Vagina (tissue), 2 donors: Measurements from ENCODE around the gene RFX1. TPM values are rescaled to one million over a fixed set of nuclear protein-coding genes. Genes with fewer than 3 reads are reported as not detected.

Experiments
- DNase-seq, 2 donors: peaks; one replicate each; pipeline ENCODE4 v3.0.0-alpha.2; 2017; ENCODE audit errors: extremely low spot score in 2 of 2
- H3K27ac ChIP-seq: fragments of 200-600 bp; sonication (generic); one replicate; pipeline ENCODE4 v1.5.1; 2019
- H3K27me3 ChIP-seq: fragments of 200-600 bp; sonication (generic); one replicate; pipeline ENCODE4 v1.5.1; 2019
- H3K36me3 ChIP-seq, 2 donors: fragments of 200-600 bp; sonication (generic); one replicate each; pipeline ENCODE4 v1.5.1; 2017 to 2019
- H3K4me1 ChIP-seq: fragments of 200-600 bp; sonication (generic); one replicate; pipeline ENCODE4 v1.5.1; 2019
- H3K4me3 ChIP-seq, 2 donors: fragments of 200-600 bp; sonication (generic); 1 replicate in 1 of 2; 2 replicates in 1 of 2; pipeline ENCODE4 v1.5.1; 2016 to 2019
- H3K9me3 ChIP-seq: fragments of 200-600 bp; sonication (generic); one replicate; pipeline ENCODE4 v1.5.1; 2019
- POLR2A ChIP-seq, 2 donors: fragments of 450-650 bp; IDR thresholded peaks; one replicate each; pipeline ENCODE4 v1.6.1; 2017; ENCODE audit warnings: antibody characterized with exemption in 2 of 2, mild to moderate bottlenecking in 2 of 2, moderate library complexity in 2 of 2
- POLR2AphosphoS5 ChIP-seq, 2 donors: sonication (generic); formaldehyde crosslinking; IDR thresholded peaks; one replicate each; pipeline ENCODE4 v1.9.0; 2017; ENCODE audit warnings: antibody characterized with exemption in 2 of 2, mild to moderate bottlenecking in 2 of 2, low read depth in 1 of 2; ENCODE audit not compliant: insufficient read depth in 1 of 2
- intact Hi-C: fragments of 100-400 bp; cut with DNase I; formaldehyde crosslinking; loops from one replicate; pipeline ENCODE4 v1.15.1; 2023
- total RNA-seq: library from RNA; depleted of rRNA; stranded (reverse); fragments of >200 nt; gene quantifications from one replicate; pipeline ENCODE4 v1.2.3, GENCODE V29; 2016
- TF ChIP-seq, protein P1 (sequence below), 3 experiments: fragments of 450-650 bp in 2 of 3; fragments of 200-600 bp in 1 of 3; sonication (generic) in 1 of 3; IDR thresholded peaks; one replicate each; pipeline ENCODE4 v1.5.1; 2017 to 2019; ENCODE audit warnings: antibody characterized with exemption in 3 of 3, mild to moderate bottlenecking in 2 of 3, moderate library complexity in 2 of 3

Gene RFX1
- total RNA-seq, 1 donor from 2014 or later: 9.6 TPM

GRCh38 chr19:13918726-13919411 is 87.3 kb downstream of the RFX1 start:
- Histone ChIP-seq H3K36me3 (peaks cover 0 to 79% of the 10 kb centered on the region in 2 donors), H3K4me1 (no peaks in the 10 kb centered on the region), H3K27me3 (no peaks in the 10 kb centered on the region), H3K4me3 (no peak overlapping the region), H3K9me3 (no peaks in the 10 kb centered on the region), H3K27ac (no peak overlapping the region)
- no peak for DNase-seq
- intact Hi-C loops: no loop called here
- TF ChIP-seq POLR2A (IDR thresholded peaks at IDR 0.05) (no peak), POLR2AphosphoS5 (IDR thresholded peaks at IDR 0.05; ENCODE audit: insufficient read depth in 1 of 2, low read depth in 1 of 2) (no peak)
- TF ChIP-seq, protein P1, sequence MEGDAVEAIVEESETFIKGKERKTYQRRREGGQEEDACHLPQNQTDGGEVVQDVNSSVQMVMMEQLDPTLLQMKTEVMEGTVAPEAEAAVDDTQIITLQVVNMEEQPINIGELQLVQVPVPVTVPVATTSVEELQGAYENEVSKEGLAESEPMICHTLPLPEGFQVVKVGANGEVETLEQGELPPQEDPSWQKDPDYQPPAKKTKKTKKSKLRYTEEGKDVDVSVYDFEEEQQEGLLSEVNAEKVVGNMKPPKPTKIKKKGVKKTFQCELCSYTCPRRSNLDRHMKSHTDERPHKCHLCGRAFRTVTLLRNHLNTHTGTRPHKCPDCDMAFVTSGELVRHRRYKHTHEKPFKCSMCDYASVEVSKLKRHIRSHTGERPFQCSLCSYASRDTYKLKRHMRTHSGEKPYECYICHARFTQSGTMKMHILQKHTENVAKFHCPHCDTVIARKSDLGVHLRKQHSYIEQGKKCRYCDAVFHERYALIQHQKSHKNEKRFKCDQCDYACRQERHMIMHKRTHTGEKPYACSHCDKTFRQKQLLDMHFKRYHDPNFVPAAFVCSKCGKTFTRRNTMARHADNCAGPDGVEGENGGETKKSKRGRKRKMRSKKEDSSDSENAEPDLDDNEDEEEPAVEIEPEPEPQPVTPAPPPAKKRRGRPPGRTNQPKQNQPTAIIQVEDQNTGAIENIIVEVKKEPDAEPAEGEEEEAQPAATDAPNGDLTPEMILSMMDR (IDR thresholded peaks at IDR 0.05): no peak

- intact Hi-C loops: no loop called here
- Histone ChIP-seq H3K4me1 (no peaks in the 10 kb centered on the region), H3K9me3 (no peaks in the 10 kb centered on the region), H3K4me3 (no peak overlapping the region), H3K36me3 (peaks cover 0 to 75% of the 10 kb centered on the region in 2 donors), H3K27ac (no peak overlapping the region), H3K27me3 (no peaks in the 10 kb centered on the region)
- TF ChIP-seq POLR2AphosphoS5 (IDR thresholded peaks at IDR 0.05; ENCODE audit: insufficient read depth in 1 of 2, low read depth in 1 of 2) (no peak), POLR2A (IDR thresholded peaks at IDR 0.05) (no peak)
- TF ChIP-seq, protein P1 (IDR thresholded peaks at IDR 0.05): no peak
- no peak for DNase-seq
These were observed 88.2 kb downstream of the RFX1 start for GRCh38 chr19:13917888-13918406.

DNA sequence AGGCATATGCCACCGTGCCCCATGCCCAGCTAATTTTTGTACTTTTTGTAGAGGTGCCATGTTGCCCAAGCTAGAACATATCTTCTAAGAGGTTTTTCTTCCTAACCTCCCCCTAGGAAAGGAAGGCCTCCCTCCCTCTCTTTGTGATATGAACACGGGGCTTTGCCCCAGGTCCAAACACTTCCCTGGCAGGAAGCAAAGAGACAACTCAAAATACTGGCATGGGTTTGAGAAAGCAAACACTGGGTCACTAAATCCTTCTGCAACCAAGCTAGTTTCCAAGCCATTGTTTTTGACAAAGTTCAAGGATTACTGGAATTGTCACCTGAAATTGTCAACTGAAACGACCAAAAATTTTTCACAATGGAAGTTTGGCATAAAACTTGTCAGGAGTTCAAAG is 91.3 kb downstream of the RFX1 start:
- TF ChIP-seq POLR2A (IDR thresholded peaks at IDR 0.05) (no peak), POLR2AphosphoS5 (IDR thresholded peaks at IDR 0.05; ENCODE audit: insufficient read depth in 1 of 2, low read depth in 1 of 2) (no peak)
- TF ChIP-seq, protein P1 (IDR thresholded peaks at IDR 0.05): no peak
- Histone ChIP-seq H3K4me1 (no peaks in the 10 kb centered on the region), H3K4me3 (no peak overlapping the region), H3K9me3 (no peaks in the 10 kb centered on the region), H3K27ac (no peak overlapping the region), H3K27me3 (no peaks in the 10 kb centered on the region), H3K36me3 (peaks cover 3 to 55% of the 10 kb centered on the region in 2 donors)
- no peak for DNase-seq
- intact Hi-C loops: no loop called here

DNA sequence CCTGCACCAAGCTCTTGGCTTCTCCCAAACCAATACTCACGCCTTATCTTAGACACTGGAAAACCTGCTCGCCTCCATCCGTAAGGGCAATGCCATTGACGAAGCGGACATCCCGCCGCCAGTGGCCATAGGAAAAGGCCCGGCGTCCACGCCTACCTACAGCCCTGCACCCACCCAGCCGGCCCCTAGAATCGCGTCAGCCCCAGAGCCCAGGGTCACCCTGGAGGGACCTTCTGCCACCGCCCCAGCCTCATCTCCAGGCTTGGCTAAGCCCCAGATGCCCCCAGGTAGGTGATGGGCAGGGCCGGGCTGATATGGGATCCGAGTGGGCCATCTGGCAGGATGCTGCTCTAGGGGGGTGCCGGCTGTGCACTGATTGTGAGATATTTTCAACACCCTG is 92.8 kb downstream of the RFX1 start:
- Histone ChIP-seq H3K27ac (no peak overlapping the region), H3K4me1 (no peaks in the 10 kb centered on the region), H3K9me3 (no peaks in the 10 kb centered on the region), H3K36me3 (peaks cover 3 to 41% of the 10 kb centered on the region in 2 donors), H3K4me3 (no peak overlapping the region), H3K27me3 (no peaks in the 10 kb centered on the region)
- no peak for DNase-seq
- TF ChIP-seq, protein P1 (IDR thresholded peaks at IDR 0.05): no peak
- TF ChIP-seq POLR2AphosphoS5 (IDR thresholded peaks at IDR 0.05; ENCODE audit: insufficient read depth in 1 of 2, low read depth in 1 of 2) (no peak), POLR2A (IDR thresholded peaks at IDR 0.05) (no peak)
- intact Hi-C loops: no loop called here

Other genes starting within 250 kb of the RFX1 start
- 69.0 TPM for gene MRI1, start 241.8 kb downstream of the RFX1 start, total RNA-seq
- gene C19orf53, start 231.9 kb downstream of the RFX1 start, total RNA-seq: 189 TPM
- gene ZSWIM4, start 210.9 kb downstream of the RFX1 start, total RNA-seq: 13.0 TPM
- gene NANOS3, start 129.2 kb downstream of the RFX1 start, total RNA-seq: not detected
- 12.0 TPM for gene BRME1, start 100.2 kb downstream of the RFX1 start, total RNA-seq
- 44.4 TPM for gene CC2D1A, start 100.1 kb downstream of the RFX1 start, total RNA-seq
- gene PODNL1, start 67.9 kb downstream of the RFX1 start, total RNA-seq: 5.2 TPM
- 20.6 TPM for gene DCAF15, start 53.8 kb downstream of the RFX1 start, total RNA-seq
- gene RLN3, start 21.8 kb upstream of the RFX1 start, total RNA-seq: not detected
- 1.5 TPM for gene IL27RA, start 25.4 kb upstream of the RFX1 start, total RNA-seq
- 0.98 TPM for gene PALM3, start 55.8 kb upstream of the RFX1 start, total RNA-seq
- 2.7 TPM for gene MISP3, start 66.5 kb upstream of the RFX1 start, total RNA-seq
- gene C19orf67, start 79.5 kb upstream of the RFX1 start, total RNA-seq: not detected
- gene SAMD1, start 84.4 kb upstream of the RFX1 start, total RNA-seq: 6.9 TPM
- gene PRKACA, start 111.4 kb upstream of the RFX1 start, total RNA-seq: 28.0 TPM
- 1.7 TPM for gene ASF1B, start 130.3 kb upstream of the RFX1 start, total RNA-seq
- gene ADGRL1, start 199.8 kb upstream of the RFX1 start, total RNA-seq: 23.3 TPM